A549 (cell line): Measurements from ENCODE around the gene DSP. TPM values are rescaled to one million over a fixed set of nuclear protein-coding genes. Genes with fewer than 3 reads are reported as not detected.

Experiments used
- ATAC-seq, 2 experiments: fragments of 200-7000 bp in 1 of 2; fragments of >200 bp in 1 of 2; cut with Nextera tagmentation in 1 of 2; cut with Tn5 transposase in 1 of 2; 3 replicates each; pipeline versions ENCODE4 v1.8.0 to v1.9.1; 2018 to 2020; ENCODE audit warnings: mild to moderate bottlenecking in 1 of 2, moderate library complexity in 1 of 2
- CTCF ChIA-PET: fragments of 300-600 bp; sonication (Branson Sonifier 250); formaldehyde crosslinking; extraction: SDS; loops from one replicate; lab custom pipeline; 2021; ENCODE audit warnings: antibody characterized with exemption, inconsistent platforms; lab: Yijun Ruan, JAX
- POLR2A ChIA-PET: fragments of 350-600 bp; formaldehyde crosslinking; extraction: SDS; loops from one replicate; lab custom pipeline; 2021; ENCODE audit warnings: antibody characterized with exemption, inconsistent platforms; lab: Yijun Ruan, JAX
- DNase-seq, 2 experiments: peaks; one replicate each; pipeline versions ENCODE4 v3.0.0 to v3.0.0-alpha.2; 2011 to 2016; ENCODE audit warnings: low read depth in 1 of 2, low spot score in 1 of 2
- FAIRE-seq: peaks from 2 replicates; lab custom pipeline; 2011; peaks lifted over from hg19 to GRCh38; lab: Jason Lieb, UNC
- H3K27ac ChIP-seq, 2 experiments: fragments of >200 bp; sonication (Bioruptor Twin); formaldehyde crosslinking; 3 replicates each; pipeline ENCODE4 v1.5.1; 2016 to 2017
- H3K4me1 ChIP-seq: fragments of >200 bp; sonication (Bioruptor Twin); formaldehyde crosslinking; 3 replicates; pipeline ENCODE4 v1.6.1; 2016
- H3K4me2 ChIP-seq: fragments of >200 bp; sonication (Bioruptor Twin); formaldehyde crosslinking; 3 replicates; pipeline ENCODE4 v1.6.1; 2016
- H3K4me3 ChIP-seq: fragments of >200 bp; sonication (Bioruptor Twin); formaldehyde crosslinking; 3 replicates; pipeline ENCODE4 v1.5.1; 2016
- H3K9me3 ChIP-seq: fragments of >200 bp; sonication (Bioruptor Twin); formaldehyde crosslinking; 3 replicates; pipeline ENCODE4 v1.6.1; 2016
- BCL3 ChIP-seq: fragments of >200 bp; sonication (Bioruptor Twin); formaldehyde crosslinking; IDR thresholded peaks from 3 replicates; pipeline ENCODE4 v1.6.1; 2016
- BHLHE40 ChIP-seq: IDR thresholded peaks from 2 replicates; pipeline ENCODE4 v1.6.1; 2012; ENCODE audit warnings: low read depth, low read length, inconsistent platforms
- CHD2 ChIP-seq: fragments of 150-350 bp; IDR thresholded peaks from 2 replicates; pipeline ENCODE4 v1.6.1; 2014; ENCODE audit warnings: low read length; ENCODE audit not compliant: partially characterized antibody
- EHF ChIP-seq: fragments of 250-450 bp; sonication (Bioruptor Pico); IDR thresholded peaks from 2 replicates; pipeline ENCODE4 v1.5.0; 2020; ENCODE audit warnings: mild to moderate bottlenecking
- FOXS1 ChIP-seq: fragments of 250-450 bp; sonication (Bioruptor Pico); IDR thresholded peaks from 2 replicates; pipeline ENCODE4 v1.5.0; 2020; ENCODE audit warnings: mild to moderate bottlenecking, moderate library complexity
- HMGXB4 ChIP-seq: fragments of 250-450 bp; sonication (Bioruptor Pico); IDR thresholded peaks from 2 replicates; pipeline ENCODE4 v1.5.0; 2021; ENCODE audit warnings: mild to moderate bottlenecking, moderate library complexity, borderline replicate concordance
- HOXB13 ChIP-seq: fragments of 250-450 bp; sonication (Bioruptor Pico); IDR thresholded peaks from 2 replicates; pipeline ENCODE4 v1.5.0; 2020; ENCODE audit warnings: low read depth, mild to moderate bottlenecking, moderate library complexity
- JUN ChIP-seq, 2 experiments: fragments of >200 bp; sonication (Bioruptor Twin); formaldehyde crosslinking; IDR thresholded peaks; 2 replicates in 1 of 2; 3 replicates in 1 of 2; pipeline ENCODE4 v1.6.1; 2016 to 2017
- KDM1A ChIP-seq: fragments of 200-600 bp; sonication (generic); IDR thresholded peaks from 2 replicates; pipeline ENCODE4 v1.6.1; 2016; ENCODE audit warnings: low read depth, mild to moderate bottlenecking
- MAZ ChIP-seq: fragments of 150-350 bp; IDR thresholded peaks from 2 replicates; pipeline ENCODE4 v1.6.1; 2014; ENCODE audit warnings: antibody characterized with exemption, low read depth, low read length, borderline replicate concordance
- NFE2L2 ChIP-seq: fragments of 150-350 bp; conservative IDR thresholded peaks from 2 replicates; pipeline ENCODE4 v1.6.1; 2014; ENCODE audit warnings: low read length
- PBX3 ChIP-seq: IDR thresholded peaks from 2 replicates; pipeline ENCODE4 v1.6.1; 2012
- PHF8 ChIP-seq: fragments of 200-600 bp; sonication (generic); IDR thresholded peaks from 2 replicates; pipeline ENCODE4 v1.6.1; 2016; ENCODE audit warnings: low read depth, mild to moderate bottlenecking, antibody characterized with exemption, moderate library complexity, borderline replicate concordance
- POLR2AphosphoS2 ChIP-seq: conservative IDR thresholded peaks from 2 replicates; pipeline ENCODE4 v1.6.1; 2012; ENCODE audit warnings: low read length, improper control_type of control experiment, inconsistent platforms
- RFX5 ChIP-seq: fragments of 450-650 bp; IDR thresholded peaks from 2 replicates; pipeline ENCODE4 v1.7.1; 2014; ENCODE audit warnings: antibody characterized with exemption, mild to moderate bottlenecking, moderate library complexity
- RNF2 ChIP-seq: fragments of 200-600 bp; sonication (generic); IDR thresholded peaks from 2 replicates; pipeline ENCODE4 v1.6.1; 2016; ENCODE audit warnings: low read depth, mild to moderate bottlenecking, antibody characterized with exemption, moderate library complexity, borderline replicate concordance
- TFCP2L1 ChIP-seq: fragments of 250-450 bp; sonication (Bioruptor Pico); IDR thresholded peaks from 2 replicates; pipeline ENCODE4 v1.5.0; 2021; ENCODE audit warnings: mild to moderate bottlenecking
- ZNF302 ChIP-seq: fragments of 250-450 bp; sonication (Bioruptor Pico); IDR thresholded peaks from 2 replicates; pipeline ENCODE4 v1.9.0; 2021; ENCODE audit warnings: inconsistent platforms, mild to moderate bottlenecking, moderate library complexity
- ZSCAN20 ChIP-seq: fragments of 250-450 bp; sonication (Bioruptor Pico); IDR thresholded peaks from 2 replicates; pipeline ENCODE4 v1.8.0; 2022; ENCODE audit warnings: mild to moderate bottlenecking, moderate library complexity
- WGBS: methylation state at CpG from one replicate; pipeline ENCODE4 v1.1.6; 2017; ENCODE audit errors: missing lambda C conversion rate; 5-methylcytosine and 5-hydroxymethylcytosine counted together
- polyA plus RNA-seq, 4 experiments: library from polyadenylated mRNA; depleted of rRNA in 3 of 4; stranded (reverse); fragments of >200 nt; fragmentation: RNase III in 1 of 4; extraction: RNeasy Plus Mini Kit Qiagen cat#74134 plus additional on column Dnase treatment in 1 of 4; gene quantifications; 2 replicates in 3 of 4; 3 replicates in 1 of 4; pipeline ENCODE4 v1.2.3, GENCODE V29; 2011 to 2017

The DSP gene
- polyA plus RNA-seq, 2 of the 4 experiments (the other 2 are of a cell fraction): 15.2 to 34.1 TPM

- Histone ChIP-seq H3K4me1 (peaks cover 5% of the 10 kb centered on the region; the same call in 2 of the 3 replicates), H3K4me2 (no peak overlapping the region), H3K9me3 (no peaks in the 10 kb centered on the region), H3K4me3 (no peak overlapping the region), H3K27ac (no peak overlapping the region)
- no peak for TF ChIP-seq CHD2
- TF ChIP-seq TFCP2L1 (CRISPR knock-in tag): no peak
- TF ChIP-seq KDM1A: no peak
- no peak for TF ChIP-seq EHF (CRISPR knock-in tag)
- TF ChIP-seq NFE2L2: no peak
- no peak for TF ChIP-seq ZSCAN20 (CRISPR knock-in tag)
- TF ChIP-seq POLR2AphosphoS2: no peak
- TF ChIP-seq HMGXB4: no peak
- no peak for TF ChIP-seq HOXB13 (CRISPR knock-in tag)
- no peak for TF ChIP-seq BCL3
- CTCF ChIA-PET: no interaction called here
- no peak for FAIRE-seq
- WGBS: 92% methylated on average over 11 of the region's 11 CpGs
- POLR2A ChIA-PET: no interaction called here
- DNase-seq: no peak
- no peak for ATAC-seq
Measured at GRCh38 chr6:7555671-7556070, 14.2 kb downstream of the DSP start.

DNA sequence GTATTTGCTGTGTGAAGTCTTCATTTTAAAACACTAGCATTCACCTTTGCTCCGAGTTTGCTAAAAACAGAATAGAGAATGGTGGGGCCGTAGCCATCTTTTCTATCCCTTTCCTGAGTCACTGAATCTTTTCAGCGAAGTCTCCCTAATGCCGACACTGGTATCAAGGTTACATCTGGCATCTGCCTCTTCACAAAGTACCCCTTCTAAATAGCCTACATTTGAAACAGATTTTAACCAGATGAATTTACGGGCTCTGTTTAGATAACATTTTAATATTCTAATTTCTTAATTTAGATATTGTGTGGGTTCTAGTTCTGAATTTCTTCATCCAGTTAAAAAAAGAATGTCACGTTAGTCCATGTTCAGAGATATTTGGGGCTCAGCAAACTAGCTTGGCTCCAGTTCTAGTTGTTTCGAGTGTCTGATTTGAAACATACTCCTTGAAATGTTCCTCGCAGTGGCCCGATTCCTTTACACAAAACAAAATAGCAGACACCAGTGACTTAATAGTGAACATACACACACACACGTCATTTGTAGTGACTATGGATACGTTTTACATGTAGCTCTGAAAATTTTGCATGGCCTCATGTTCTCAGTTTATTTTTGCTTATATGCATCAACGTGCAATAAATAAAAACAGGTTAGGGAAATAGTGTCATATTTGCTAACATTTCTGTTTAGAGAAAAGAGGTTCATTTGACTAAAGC is 15.1 kb downstream of the DSP start:
- Histone ChIP-seq H3K4me2 (no peak overlapping the region), H3K9me3 (no peaks in the 10 kb centered on the region), H3K4me1 (no peaks in the 10 kb centered on the region), H3K27ac (no peak overlapping the region), H3K4me3 (no peak overlapping the region)
- POLR2A ChIA-PET: no interaction called here
- TF ChIP-seq JUN (IDR thresholded peaks at IDR 0.05) (no peak), POLR2AphosphoS2 (no peak), ZSCAN20 (CRISPR knock-in tag) (no peak), BHLHE40 (no peak), PHF8 (no peak), HMGXB4 (no peak), BCL3 (no peak), RFX5 (no peak), KDM1A (no peak), NFE2L2 (no peak), FOXS1 (no peak), MAZ (no peak), PBX3 (no peak), ZNF302 (CRISPR knock-in tag) (no peak), RNF2 (no peak)
- no peak for ATAC-seq
- FAIRE-seq: no peak
- CTCF ChIA-PET: no interaction called here
- 90% methylated on average over 12 of the region's 12 CpGs for WGBS
- DNase-seq: no peak
